Panc1 (cell line): ENCODE data around the gene PHLDA3. TPM values are rescaled to one million over a fixed set of nuclear protein-coding genes. Genes with fewer than 3 reads are reported as not detected.

Experiments
- ATAC-seq: fragments of 200-7000 bp; cut with Tn5 transposase; 2 replicates; pipeline ENCODE4 v1.9.1; 2020; ENCODE audit warnings: mild to moderate bottlenecking, moderate library complexity
- BruUV-seq: library from RNA; stranded (reverse); fragments of 400-500 nt; replicated peaks from 2 replicates; lab custom pipeline; 2021; lab: Mats Ljungman, UMichigan
- CTCF ChIA-PET: fragments of 300-600 bp; sonication (Branson Sonifier 250); formaldehyde crosslinking; loops from one replicate; lab custom pipeline; 2022; ENCODE audit warnings: antibody characterized with exemption; lab: Charles Lee
- POLR2A ChIA-PET: fragments of 300-600 bp; sonication (Branson Sonifier 250); formaldehyde crosslinking; loops from one replicate; lab custom pipeline; 2022; ENCODE audit warnings: antibody characterized with exemption; lab: Charles Lee
- DNase-seq: peaks from one replicate; pipeline ENCODE4 v3.0.0-alpha.2; 2010; ENCODE audit warnings: low read depth, low spot score
- H3K27ac ChIP-seq: 2 replicates; pipeline ENCODE4 v1.5.1; 2011; ENCODE audit warnings: mild to moderate bottlenecking, low read length, inconsistent platforms
- H3K27me3 ChIP-seq: fragments of 200-500 bp; sonication (Bioruptor generic); 2 replicates; pipeline ENCODE4 v1.6.0; 2014; ENCODE audit warnings: low read length, inconsistent platforms; ENCODE audit not compliant: control insufficient read depth, insufficient read depth
- H3K36me3 ChIP-seq: fragments of 200-500 bp; sonication (Bioruptor generic); 2 replicates; pipeline ENCODE4 v1.5.1; 2014; ENCODE audit warnings: inconsistent platforms, mild to moderate bottlenecking, low read length, moderate library complexity; ENCODE audit not compliant: control insufficient read depth, insufficient read depth
- H3K4me1 ChIP-seq: 2 replicates; pipeline ENCODE4 v1.5.1; 2011; ENCODE audit warnings: inconsistent platforms, mild to moderate bottlenecking, low read length, moderate library complexity; ENCODE audit not compliant: control insufficient read depth, insufficient read depth
- H3K4me3 ChIP-seq, 2 experiments: 2 replicates each; pipeline ENCODE4 v1.5.1; 2011 to 2012; ENCODE audit warnings: low read depth in 2 of 2, low read length in 2 of 2, mild to moderate bottlenecking in 2 of 2, inconsistent platforms in 1 of 2, moderate library complexity in 1 of 2
- H3K9me3 ChIP-seq: fragments of 200-500 bp; sonication (Bioruptor generic); 2 replicates; pipeline ENCODE4 v1.5.1; 2014; ENCODE audit warnings: low read depth, mild to moderate bottlenecking, inconsistent platforms, low read length, moderate library complexity; ENCODE audit not compliant: control insufficient read depth, insufficient read depth
- POLR2AphosphoS5 ChIP-seq: IDR thresholded peaks from 2 replicates; pipeline ENCODE4 v1.6.1; 2012; ENCODE audit warnings: mild to moderate bottlenecking, low read depth, low read length, moderate library complexity
- SIN3A ChIP-seq: IDR thresholded peaks from 2 replicates; pipeline ENCODE4 v1.6.1; 2012; ENCODE audit warnings: low read depth, mild to moderate bottlenecking, low read length, moderate library complexity, borderline replicate concordance; ENCODE audit not compliant: insufficient read depth
- TCF7L2 ChIP-seq: IDR thresholded peaks from 2 replicates; pipeline ENCODE4 v1.6.1; 2011; ENCODE audit warnings: mild to moderate bottlenecking, low read depth, low read length, inconsistent platforms
- in situ Hi-C: cut with HindIII; loops from 2 replicates; pipeline ENCODE4 v1.10.0; 2016; ENCODE audit warnings: low sequenced_read_pairs, low pct_unique_long_range_greater_than_20kb
- intact Hi-C: fragments of 100-400 bp; cut with micrococcal nuclease; formaldehyde crosslinking; loops from one replicate; pipeline ENCODE4 v1.10.0; 2022; ENCODE audit not compliant: unreplicated experiment
- total RNA-seq: library from RNA; stranded (reverse); gene quantifications from one replicate; pipeline ENCODE4 v1.2.1, GENCODE V29; 2021; ENCODE audit not compliant: unreplicated experiment
- TF ChIP-seq, protein P1 (sequence below): fragments of 450-650 bp; IDR thresholded peaks from 2 replicates; pipeline ENCODE4 v1.5.1; 2017; ENCODE audit warnings: mild to moderate bottlenecking
- TF ChIP-seq, protein P2 (sequence below), 2 experiments: IDR thresholded peaks; 2 replicates each; pipeline ENCODE4 v1.6.1; 2011 to 2012; ENCODE audit warnings: low read depth in 2 of 2, control low read depth in 1 of 2, low read length in 1 of 2, mild to moderate bottlenecking in 1 of 2, moderate library complexity in 1 of 2; ENCODE audit not compliant: insufficient read depth in 1 of 2

The PHLDA3 gene
- total RNA-seq, 1 experiment from 2014 or later, result 12.3 TPM

DNA sequence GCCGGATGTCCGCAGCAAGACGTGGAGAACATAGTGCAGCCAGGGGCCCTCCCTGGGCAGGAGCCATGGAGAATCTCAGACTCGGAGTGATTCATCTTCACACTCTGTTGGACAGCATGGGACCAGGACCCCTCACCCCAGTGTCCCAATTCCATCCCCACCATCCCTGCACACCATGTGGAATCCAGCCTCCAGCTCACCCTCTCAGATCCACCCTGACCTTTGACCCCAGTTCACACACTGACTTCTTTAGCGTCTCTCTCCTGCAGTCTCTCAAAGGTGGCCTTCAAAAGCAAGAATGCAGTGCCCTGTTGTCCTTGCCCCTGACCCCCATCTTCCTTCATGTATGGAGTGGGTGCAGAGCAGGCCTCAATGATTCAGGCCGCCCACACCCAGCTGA, 45.3 kb downstream of the PHLDA3 start:
- POLR2A ChIA-PET, result no interaction called here
- Histone ChIP-seq H3K4me1 (no peaks in the 10 kb centered on the region), H3K9me3 (no peaks in the 10 kb centered on the region), H3K4me3 (no peak overlapping the region), H3K27me3 (no peaks in the 10 kb centered on the region), H3K36me3 (no peaks in the 10 kb centered on the region), H3K27ac (no peak overlapping the region)
- no TSS peak for BruUV-seq
- CTCF ChIA-PET, result no interaction called here
- DNase-seq, result no peak
- intact Hi-C loops, result no loop called here
- in situ Hi-C loops, result no loop called here
- ATAC-seq, result no peak
- TF ChIP-seq TCF7L2, result no peak
- no peak for TF ChIP-seq SIN3A
- TF ChIP-seq, protein P1, sequence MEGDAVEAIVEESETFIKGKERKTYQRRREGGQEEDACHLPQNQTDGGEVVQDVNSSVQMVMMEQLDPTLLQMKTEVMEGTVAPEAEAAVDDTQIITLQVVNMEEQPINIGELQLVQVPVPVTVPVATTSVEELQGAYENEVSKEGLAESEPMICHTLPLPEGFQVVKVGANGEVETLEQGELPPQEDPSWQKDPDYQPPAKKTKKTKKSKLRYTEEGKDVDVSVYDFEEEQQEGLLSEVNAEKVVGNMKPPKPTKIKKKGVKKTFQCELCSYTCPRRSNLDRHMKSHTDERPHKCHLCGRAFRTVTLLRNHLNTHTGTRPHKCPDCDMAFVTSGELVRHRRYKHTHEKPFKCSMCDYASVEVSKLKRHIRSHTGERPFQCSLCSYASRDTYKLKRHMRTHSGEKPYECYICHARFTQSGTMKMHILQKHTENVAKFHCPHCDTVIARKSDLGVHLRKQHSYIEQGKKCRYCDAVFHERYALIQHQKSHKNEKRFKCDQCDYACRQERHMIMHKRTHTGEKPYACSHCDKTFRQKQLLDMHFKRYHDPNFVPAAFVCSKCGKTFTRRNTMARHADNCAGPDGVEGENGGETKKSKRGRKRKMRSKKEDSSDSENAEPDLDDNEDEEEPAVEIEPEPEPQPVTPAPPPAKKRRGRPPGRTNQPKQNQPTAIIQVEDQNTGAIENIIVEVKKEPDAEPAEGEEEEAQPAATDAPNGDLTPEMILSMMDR, result no peak
- TF ChIP-seq POLR2AphosphoS5, result no peak
- TF ChIP-seq, protein P2, sequence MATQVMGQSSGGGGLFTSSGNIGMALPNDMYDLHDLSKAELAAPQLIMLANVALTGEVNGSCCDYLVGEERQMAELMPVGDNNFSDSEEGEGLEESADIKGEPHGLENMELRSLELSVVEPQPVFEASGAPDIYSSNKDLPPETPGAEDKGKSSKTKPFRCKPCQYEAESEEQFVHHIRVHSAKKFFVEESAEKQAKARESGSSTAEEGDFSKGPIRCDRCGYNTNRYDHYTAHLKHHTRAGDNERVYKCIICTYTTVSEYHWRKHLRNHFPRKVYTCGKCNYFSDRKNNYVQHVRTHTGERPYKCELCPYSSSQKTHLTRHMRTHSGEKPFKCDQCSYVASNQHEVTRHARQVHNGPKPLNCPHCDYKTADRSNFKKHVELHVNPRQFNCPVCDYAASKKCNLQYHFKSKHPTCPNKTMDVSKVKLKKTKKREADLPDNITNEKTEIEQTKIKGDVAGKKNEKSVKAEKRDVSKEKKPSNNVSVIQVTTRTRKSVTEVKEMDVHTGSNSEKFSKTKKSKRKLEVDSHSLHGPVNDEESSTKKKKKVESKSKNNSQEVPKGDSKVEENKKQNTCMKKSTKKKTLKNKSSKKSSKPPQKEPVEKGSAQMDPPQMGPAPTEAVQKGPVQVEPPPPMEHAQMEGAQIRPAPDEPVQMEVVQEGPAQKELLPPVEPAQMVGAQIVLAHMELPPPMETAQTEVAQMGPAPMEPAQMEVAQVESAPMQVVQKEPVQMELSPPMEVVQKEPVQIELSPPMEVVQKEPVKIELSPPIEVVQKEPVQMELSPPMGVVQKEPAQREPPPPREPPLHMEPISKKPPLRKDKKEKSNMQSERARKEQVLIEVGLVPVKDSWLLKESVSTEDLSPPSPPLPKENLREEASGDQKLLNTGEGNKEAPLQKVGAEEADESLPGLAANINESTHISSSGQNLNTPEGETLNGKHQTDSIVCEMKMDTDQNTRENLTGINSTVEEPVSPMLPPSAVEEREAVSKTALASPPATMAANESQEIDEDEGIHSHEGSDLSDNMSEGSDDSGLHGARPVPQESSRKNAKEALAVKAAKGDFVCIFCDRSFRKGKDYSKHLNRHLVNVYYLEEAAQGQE (IDR thresholded peaks at IDR 0.05; ENCODE audit: insufficient read depth in 1 of 2, low read depth in 2 of 2, low read length in 1 of 2), result no peak

DNA sequence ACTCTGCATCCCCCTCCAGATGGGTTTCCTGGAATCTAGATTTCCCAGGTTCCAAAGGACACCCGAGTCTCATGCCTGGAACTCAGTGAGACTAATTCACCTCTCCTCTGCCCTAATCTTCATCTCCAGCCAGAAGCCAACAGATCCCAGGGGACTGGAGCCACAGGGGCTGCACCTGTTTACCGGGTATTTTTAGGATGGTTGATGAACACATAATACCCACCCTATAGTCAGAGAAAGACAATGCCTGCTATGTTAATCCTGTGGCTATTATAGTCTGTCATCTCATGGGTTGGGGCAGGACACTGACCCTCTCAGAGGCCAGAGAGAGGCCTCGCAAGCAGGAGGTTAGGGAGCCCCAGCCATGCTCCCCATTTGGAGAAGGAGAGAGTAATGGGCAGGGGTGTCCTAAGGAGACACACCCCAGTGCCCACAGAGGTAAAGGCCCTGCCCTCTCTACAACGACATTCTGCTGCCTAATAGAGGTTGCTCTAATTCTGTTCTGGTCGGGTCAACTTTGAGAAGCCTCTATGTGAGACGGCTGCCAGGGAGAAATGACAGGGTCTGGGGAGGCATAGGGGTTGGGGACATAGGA, 46.5 kb downstream of the PHLDA3 start:
- H3K9me3 ChIP-seq, result no peaks in the 10 kb centered on the region
- DNase-seq, result no peak
- no peaks in the 10 kb centered on the region for H3K27me3 ChIP-seq
- no peak for ATAC-seq
- TF ChIP-seq TCF7L2, result no peak
- no peak for TF ChIP-seq SIN3A
- no peak for TF ChIP-seq POLR2AphosphoS5
- TF ChIP-seq, protein P1, result no peak
- TF ChIP-seq, protein P2 (IDR thresholded peaks at IDR 0.05; ENCODE audit: insufficient read depth in 1 of 2, low read depth in 2 of 2, low read length in 1 of 2), result no peak
- no peak overlapping the region for H3K27ac ChIP-seq
- no peaks in the 10 kb centered on the region for H3K36me3 ChIP-seq
- no TSS peak for BruUV-seq
- POLR2A ChIA-PET, result no interaction called here
- intact Hi-C loops (no loop called here), in situ Hi-C loops (no loop called here)
- no peaks in the 10 kb centered on the region for H3K4me1 ChIP-seq
- no peak overlapping the region for H3K4me3 ChIP-seq
- CTCF ChIA-PET, result interaction anchor here (0.6 kb wide), 1 partner anchor 26 kb away, joined by 3 read pairs; no protein-coding TSS in a partner anchor
